Loucy (cell line): Measurements from ENCODE around the gene CNTN5.

Source experiments
- EZH2phosphoT487 ChIP-seq: fragments of 200-600 bp; IDR thresholded peaks from 2 replicates; pipeline ENCODE4 v1.6.1; 2018; ENCODE audit warnings: antibody characterized with exemption, mild to moderate bottlenecking, moderate library complexity, borderline replicate concordance
- TF ChIP-seq, protein P1 (sequence below): fragments of 200-600 bp; sonication (generic); conservative IDR thresholded peaks from 2 replicates; pipeline ENCODE4 v1.5.1; 2014; ENCODE audit warnings: mild to moderate bottlenecking, antibody characterized with exemption, low read length

GRCh38 chr11:99589771-99590170 is 569.0 kb downstream of the CNTN5 start:
- TF ChIP-seq, protein P1, sequence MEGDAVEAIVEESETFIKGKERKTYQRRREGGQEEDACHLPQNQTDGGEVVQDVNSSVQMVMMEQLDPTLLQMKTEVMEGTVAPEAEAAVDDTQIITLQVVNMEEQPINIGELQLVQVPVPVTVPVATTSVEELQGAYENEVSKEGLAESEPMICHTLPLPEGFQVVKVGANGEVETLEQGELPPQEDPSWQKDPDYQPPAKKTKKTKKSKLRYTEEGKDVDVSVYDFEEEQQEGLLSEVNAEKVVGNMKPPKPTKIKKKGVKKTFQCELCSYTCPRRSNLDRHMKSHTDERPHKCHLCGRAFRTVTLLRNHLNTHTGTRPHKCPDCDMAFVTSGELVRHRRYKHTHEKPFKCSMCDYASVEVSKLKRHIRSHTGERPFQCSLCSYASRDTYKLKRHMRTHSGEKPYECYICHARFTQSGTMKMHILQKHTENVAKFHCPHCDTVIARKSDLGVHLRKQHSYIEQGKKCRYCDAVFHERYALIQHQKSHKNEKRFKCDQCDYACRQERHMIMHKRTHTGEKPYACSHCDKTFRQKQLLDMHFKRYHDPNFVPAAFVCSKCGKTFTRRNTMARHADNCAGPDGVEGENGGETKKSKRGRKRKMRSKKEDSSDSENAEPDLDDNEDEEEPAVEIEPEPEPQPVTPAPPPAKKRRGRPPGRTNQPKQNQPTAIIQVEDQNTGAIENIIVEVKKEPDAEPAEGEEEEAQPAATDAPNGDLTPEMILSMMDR: no peak
- TF ChIP-seq EZH2phosphoT487: no peak
